ENCODE results near the gene SLCO2B1.

SLCO2B1 gene

GRCh38 chr11:75193271-75193670 lies 42.4 kb downstream of the SLCO2B1 start:
- Histone ChIP-seq H3K4me1 (ENCODE audit: insufficient read depth, low read length) (no peaks in the 10 kb centered on the region), H3K27ac (ENCODE audit: low read length) (no peak overlapping the region), H3K27me3 (ENCODE audit: insufficient read depth, low read length, poor library complexity) (no peaks in the 10 kb centered on the region), H4K20me1 (ENCODE audit: insufficient read depth, low read length) (peaks cover 8% of the 10 kb centered on the region; the same call in 1 of the 2 replicates), H3K4me2 (ENCODE audit: insufficient read depth, low read length) (no peak overlapping the region), H3K79me2 (ENCODE audit: insufficient read depth, low read length) (no peaks in the 10 kb centered on the region), H3K9me3 (ENCODE audit: insufficient read depth, low read length, severe bottlenecking) (no peaks in the 10 kb centered on the region), H3K36me3 (ENCODE audit: insufficient read depth, low read length) (no peaks in the 10 kb centered on the region), H2AFZ (ENCODE audit: low read depth, low read length) (no peak overlapping the region), H3K9ac (ENCODE audit: low read depth, low read length) (no peak overlapping the region), H3K4me3 (ENCODE audit: low read depth in 1 of 2, low read length in 2 of 2) (no peak overlapping the region)
- no peak for TF ChIP-seq CTCF (IDR thresholded peaks at IDR 0.05; ENCODE audit: borderline replicate concordance, extremely low read depth, low read length, poor library complexity, severe bottlenecking)
- no peak for TF ChIP-seq EZH2 (IDR thresholded peaks at IDR 0.05; ENCODE audit: borderline replicate concordance, low read depth, low read length, severe bottlenecking)
- no peak for ATAC-seq (ENCODE audit: insufficient read depth, low read depth)
- DNase-seq, result no peak

GRCh38 chr11:75193711-75194110 lies 42.8 kb downstream of the SLCO2B1 start:
- Histone ChIP-seq H3K36me3 (ENCODE audit: insufficient read depth, low read length) (no peaks in the 10 kb centered on the region), H4K20me1 (ENCODE audit: insufficient read depth, low read length) (peaks cover 8% of the 10 kb centered on the region; the same call in 1 of the 2 replicates), H3K4me2 (ENCODE audit: insufficient read depth, low read length) (no peak overlapping the region), H3K79me2 (ENCODE audit: insufficient read depth, low read length) (no peaks in the 10 kb centered on the region), H3K27ac (ENCODE audit: low read length) (no peak overlapping the region), H3K4me3 (ENCODE audit: low read depth in 1 of 2, low read length in 2 of 2) (no peak overlapping the region), H3K4me1 (ENCODE audit: insufficient read depth, low read length) (no peaks in the 10 kb centered on the region), H2AFZ (ENCODE audit: low read depth, low read length) (no peak overlapping the region), H3K9ac (ENCODE audit: low read depth, low read length) (no peak overlapping the region), H3K9me3 (ENCODE audit: insufficient read depth, low read length, severe bottlenecking) (no peaks in the 10 kb centered on the region), H3K27me3 (ENCODE audit: insufficient read depth, low read length, poor library complexity) (no peaks in the 10 kb centered on the region)
- TF ChIP-seq EZH2 (IDR thresholded peaks at IDR 0.05; ENCODE audit: borderline replicate concordance, low read depth, low read length, severe bottlenecking) (no peak), CTCF (IDR thresholded peaks at IDR 0.05; ENCODE audit: borderline replicate concordance, extremely low read depth, low read length, poor library complexity, severe bottlenecking) (no peak)
- no peak for ATAC-seq (ENCODE audit: insufficient read depth, low read depth)
- DNase-seq, result no peak

- no peaks in the 10 kb centered on the region for H3K36me3 ChIP-seq (ENCODE audit: insufficient read depth, low read length)
- no peaks in the 10 kb centered on the region for H3K27me3 ChIP-seq (ENCODE audit: insufficient read depth, low read length, poor library complexity)
- no peaks in the 10 kb centered on the region for H3K79me2 ChIP-seq (ENCODE audit: insufficient read depth, low read length)
- H3K9me3 ChIP-seq (ENCODE audit: insufficient read depth, low read length, severe bottlenecking), result no peaks in the 10 kb centered on the region
- no peak overlapping the region for H3K4me2 ChIP-seq (ENCODE audit: insufficient read depth, low read length)
- H3K27ac ChIP-seq (ENCODE audit: low read length), result no peak overlapping the region
- no peaks in the 10 kb centered on the region for H3K4me1 ChIP-seq (ENCODE audit: insufficient read depth, low read length)
- H3K4me3 ChIP-seq (ENCODE audit: low read depth in 1 of 2, low read length in 2 of 2), result no peak overlapping the region
- DNase-seq, result no peak
- H2AFZ ChIP-seq (ENCODE audit: low read depth, low read length), result no peak overlapping the region
- ATAC-seq (ENCODE audit: insufficient read depth, low read depth), result no peak
- peaks cover 8% of the 10 kb centered on the region; the same call in 1 of the 2 replicates for H4K20me1 ChIP-seq (ENCODE audit: insufficient read depth, low read length)
- no peak overlapping the region for H3K9ac ChIP-seq (ENCODE audit: low read depth, low read length)
- TF ChIP-seq CTCF (IDR thresholded peaks at IDR 0.05; ENCODE audit: borderline replicate concordance, extremely low read depth, low read length, poor library complexity, severe bottlenecking) (no peak), EZH2 (IDR thresholded peaks at IDR 0.05; ENCODE audit: borderline replicate concordance, low read depth, low read length, severe bottlenecking) (no peak)
Measured at GRCh38 chr11:75194147-75194546, 43.2 kb downstream of the SLCO2B1 start.
